GM21723 (cell line): ENCODE results near the gene PKIB.
A peak's percentile ranks its signal among the peaks of the same experiment; 100 is the strongest.

ENCODE experiments used
- ATAC-seq: cut with Tn5 transposase; IDR thresholded peaks from one replicate; pipeline ENCODE4 v1.9.1; 2021; ENCODE audit warnings: mild to moderate bottlenecking, moderate library complexity; ENCODE audit not compliant: unreplicated experiment

The PKIB gene

GRCh38 chr6:122665929-122666328 lies 55.7 kb downstream of the PKIB start:
- no peak for ATAC-seq

DNA sequence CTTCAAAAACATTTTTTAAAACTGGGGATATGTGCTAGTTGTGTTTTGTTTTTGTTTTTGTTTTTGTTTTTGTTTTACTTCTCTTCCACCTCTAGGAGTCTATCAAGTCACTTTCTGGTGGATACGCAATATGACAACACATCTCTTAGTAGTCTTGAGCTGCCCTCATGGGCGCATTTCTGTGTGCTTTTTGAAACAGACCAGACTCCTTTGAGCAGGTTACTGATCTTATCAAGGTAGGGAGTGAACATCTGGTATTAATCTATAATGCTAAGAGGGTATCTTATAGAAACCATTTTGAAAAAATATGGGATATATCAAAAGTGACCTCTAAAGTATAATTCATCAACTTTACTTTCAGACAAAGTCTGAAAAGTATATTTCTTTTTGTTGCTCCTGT lies 56.2 kb downstream of the PKIB start:
- ATAC-seq = no peak

DNA sequence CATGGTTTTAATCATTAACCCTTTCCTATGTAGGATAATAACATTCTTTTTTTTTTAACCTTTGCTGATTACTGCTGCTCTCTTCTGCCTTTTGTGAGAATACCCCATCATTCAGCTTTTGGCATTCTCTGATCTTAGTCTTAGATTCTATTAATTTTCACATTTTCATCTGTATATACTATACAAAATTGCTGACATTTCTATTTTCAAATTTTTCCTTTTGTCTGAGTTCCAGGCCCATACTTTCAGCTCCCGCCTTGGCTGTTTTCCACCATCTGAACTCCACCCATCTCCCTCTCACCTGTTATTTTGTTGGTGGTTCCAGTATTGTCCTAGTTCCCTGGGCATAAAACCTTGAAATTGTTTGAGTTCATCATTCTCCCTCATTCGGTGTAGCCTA lies 59.2 kb downstream of the PKIB start:
- no peak for ATAC-seq

DNA sequence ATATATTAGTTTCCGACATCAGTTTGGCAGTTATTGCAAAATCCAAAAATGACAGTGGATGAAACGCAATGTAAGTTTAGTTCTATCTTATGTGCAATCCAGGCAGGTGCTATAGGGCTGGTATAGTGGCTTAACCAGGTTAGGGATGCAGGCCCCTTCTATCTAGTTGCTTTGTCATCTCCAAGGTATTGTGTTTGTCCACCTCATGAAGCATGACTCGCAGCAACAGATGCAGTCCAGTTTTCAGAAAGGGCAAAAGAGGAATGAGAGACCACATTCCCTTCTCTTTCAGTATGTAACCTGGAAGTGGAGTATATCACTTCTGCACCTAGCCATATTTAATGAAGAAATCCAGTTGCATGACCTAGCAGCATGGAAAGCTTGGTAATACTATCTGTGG lies 59.7 kb downstream of the PKIB start:
- ATAC-seq = no peak

GRCh38 chr6:122671251-122671650 lies 61.0 kb downstream of the PKIB start:
- no peak for ATAC-seq

DNA sequence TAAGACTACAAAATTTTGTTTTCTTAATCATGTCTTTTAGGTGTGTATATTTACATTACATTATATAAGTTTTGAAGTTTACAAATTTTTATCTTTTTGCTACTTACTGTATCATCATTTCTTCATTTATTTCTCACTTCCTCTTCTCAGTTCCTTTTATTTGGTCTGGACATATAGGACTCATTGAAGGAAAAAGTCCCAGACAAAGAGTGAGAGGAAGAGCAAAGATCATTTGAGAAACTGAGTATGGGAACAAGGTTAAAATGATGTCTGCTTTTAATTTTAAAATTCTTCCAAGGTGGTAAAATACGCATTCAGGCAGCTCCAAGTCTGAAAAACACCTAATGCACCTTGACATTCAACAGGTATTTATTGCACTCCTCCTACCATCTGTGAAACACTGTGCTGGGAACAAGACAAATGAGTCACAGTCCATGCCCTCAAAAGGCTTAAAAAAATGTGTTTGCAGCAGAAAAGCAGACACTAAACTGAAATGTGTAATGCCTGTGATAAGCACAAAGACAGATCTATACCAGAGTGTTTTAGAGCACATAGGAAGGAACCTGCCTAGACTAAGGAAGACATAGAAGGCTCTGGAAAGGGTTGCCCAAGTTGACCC lies 63.2 kb downstream of the PKIB start:
- peak; percentile 55 for ATAC-seq

DNA sequence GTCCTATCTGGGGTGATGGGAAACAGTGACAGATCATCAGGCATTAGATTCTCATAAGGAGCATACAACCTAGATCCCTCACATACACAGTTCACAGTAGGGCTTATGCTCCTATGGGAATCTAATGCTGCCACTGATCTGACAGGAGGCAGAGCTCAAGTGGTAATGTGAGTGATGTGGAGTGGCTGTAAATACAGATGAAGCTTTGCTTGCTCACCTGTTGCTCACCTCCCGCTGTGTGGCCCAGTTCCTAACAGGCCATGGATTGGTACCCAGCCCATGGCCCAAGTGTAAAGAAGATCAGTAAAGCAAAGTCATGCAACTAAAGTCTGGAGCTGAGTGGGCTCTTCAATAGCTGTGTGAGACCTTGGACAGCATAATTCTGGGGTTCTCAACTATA lies 65.9 kb downstream of the PKIB start:
- no peak for ATAC-seq

DNA sequence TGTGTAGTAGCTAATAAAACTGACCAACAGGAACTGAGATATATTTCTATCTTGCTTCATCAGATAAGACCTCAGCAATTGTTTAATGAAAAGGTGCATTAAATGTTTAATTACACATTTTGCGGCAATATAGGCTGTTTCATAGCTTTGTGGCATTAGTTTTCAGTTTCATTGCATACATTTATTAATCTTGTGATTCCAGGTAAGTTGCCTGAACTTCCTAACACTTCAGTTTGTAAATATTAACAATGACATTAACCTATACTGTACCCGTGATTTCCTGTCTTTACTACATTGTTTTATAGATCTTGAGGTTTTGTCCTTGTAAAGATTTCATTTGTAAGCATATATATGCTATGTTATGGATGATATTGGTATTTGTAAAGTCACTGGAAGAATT lies 66.5 kb downstream of the PKIB start:
- no peak for ATAC-seq

GRCh38 chr6:122677406-122677805 lies 67.2 kb downstream of the PKIB start:
- no peak for ATAC-seq

DNA sequence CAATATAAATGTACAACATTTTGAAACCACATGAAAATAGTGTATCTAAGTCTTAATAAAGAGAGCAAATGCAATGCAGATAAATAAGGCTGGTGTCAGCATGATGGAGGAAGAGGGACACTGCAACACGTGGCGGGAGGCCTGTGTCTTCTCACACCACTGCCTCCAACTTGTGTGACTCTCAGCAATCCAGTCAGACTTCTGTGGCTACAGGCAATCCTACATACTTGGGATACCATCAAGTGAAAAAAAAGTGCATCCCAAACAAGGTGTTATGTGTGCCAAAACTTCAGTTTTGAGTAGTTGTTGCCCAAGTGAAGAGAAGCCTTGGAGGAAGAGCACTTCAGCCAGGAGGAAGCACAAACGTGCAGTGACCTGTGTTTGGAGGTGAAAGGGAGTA lies 68.6 kb downstream of the PKIB start:
- ATAC-seq = no peak

DNA sequence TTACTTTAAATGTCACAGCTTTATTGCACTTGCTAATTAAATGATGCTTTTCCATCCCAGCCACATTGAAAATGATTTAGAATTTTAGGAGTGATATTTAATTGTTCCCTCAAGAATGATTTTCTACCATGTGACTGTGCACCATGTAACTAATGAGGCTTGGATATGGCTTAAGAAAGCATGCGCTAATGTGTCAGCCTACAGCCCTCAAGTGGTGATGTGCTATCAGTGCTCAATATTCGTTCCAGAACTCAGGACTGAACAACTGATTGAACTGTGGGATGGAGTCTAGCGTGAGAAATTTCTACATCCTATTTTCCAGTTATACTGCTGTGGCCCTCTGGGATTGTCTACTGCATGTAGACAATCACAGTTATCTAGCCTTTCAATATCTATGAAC lies 71.5 kb downstream of the PKIB start:
- ATAC-seq = no peak

- no peak for ATAC-seq
Measured at GRCh38 chr6:122683989-122684651, 73.9 kb downstream of the PKIB start.

DNA sequence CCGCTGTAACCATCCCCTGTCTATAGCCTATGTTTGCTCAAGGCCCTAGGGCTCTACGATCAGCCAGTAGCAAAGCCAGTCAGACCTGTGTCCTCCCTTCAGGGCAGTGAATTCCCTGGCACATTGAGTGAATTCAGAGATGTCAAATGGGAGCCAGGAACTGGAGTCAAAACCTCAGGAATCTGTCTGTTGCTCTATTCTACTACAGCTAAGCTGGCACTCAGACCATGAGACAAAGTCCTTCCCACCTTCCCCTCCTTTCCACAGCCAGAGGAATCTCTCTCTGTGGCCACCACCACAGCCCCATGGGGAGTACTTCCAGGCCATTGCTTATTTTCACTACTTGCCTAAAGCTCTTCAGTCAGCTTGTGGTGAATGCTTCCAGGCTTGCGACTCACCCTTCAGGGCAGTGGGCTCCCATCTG lies 82.0 kb downstream of the PKIB start:
- ATAC-seq = no peak

- ATAC-seq = no peak
Measured at GRCh38 chr6:122692807-122693580, 82.8 kb downstream of the PKIB start.

GRCh38 chr6:122694075-122694474 lies 83.9 kb downstream of the PKIB start:
- no peak for ATAC-seq

DNA sequence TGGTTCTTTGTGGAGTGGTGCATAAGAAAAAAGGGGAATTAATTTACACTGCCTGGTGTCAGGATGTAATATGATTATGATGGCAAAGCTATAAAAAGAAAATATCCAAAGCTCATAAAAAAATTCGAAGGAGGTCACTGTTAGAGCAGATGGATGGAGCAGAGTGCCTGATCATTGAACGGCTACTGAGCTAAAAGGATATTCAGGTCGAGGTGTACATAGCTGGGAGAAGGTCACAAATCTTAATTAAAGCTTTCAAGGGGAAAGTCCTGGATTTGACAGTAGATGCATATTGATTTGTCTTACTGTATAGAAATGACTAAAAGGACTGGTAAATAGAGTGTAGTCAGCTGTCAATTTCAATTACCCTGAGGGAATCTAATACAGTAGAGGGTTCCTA lies 84.4 kb downstream of the PKIB start:
- no peak for ATAC-seq

DNA sequence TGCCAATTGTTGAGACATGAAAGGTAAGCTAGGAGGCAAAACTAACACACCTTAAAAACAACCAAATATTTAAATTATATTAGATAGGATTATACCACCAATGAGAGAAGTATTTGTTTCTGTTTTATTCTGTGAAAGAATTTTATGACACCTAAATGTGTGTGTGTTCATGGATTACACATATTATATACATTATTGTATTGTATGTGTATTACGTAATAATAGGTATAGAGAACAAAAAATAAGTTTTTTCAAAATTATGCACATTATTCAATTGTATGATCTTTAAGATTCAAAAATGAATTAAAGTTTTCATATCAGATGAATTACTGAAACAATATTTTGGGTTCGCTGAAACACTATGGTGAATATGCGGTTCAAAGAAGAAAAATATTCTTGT lies 85.0 kb downstream of the PKIB start:
- ATAC-seq = no peak

DNA sequence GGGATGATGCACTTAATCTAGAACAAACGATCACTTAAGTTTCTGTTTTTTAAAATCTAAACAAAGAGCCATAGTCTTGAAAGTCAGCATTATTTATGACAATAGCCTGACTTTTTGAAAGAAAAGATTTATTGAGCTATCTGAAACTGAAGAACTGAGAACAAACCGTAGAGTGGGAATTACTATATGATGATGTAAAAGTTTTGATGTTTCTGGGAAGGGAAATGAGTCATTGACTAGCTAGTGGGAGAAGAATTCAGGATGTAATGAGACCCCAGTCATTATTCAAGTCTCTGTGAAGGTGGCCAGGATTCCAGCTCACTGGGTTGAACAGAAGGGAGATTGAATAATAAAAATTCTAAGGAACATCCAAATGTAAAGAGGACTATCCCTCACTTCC lies 85.9 kb downstream of the PKIB start:
- ATAC-seq = no peak

- no peak for ATAC-seq
Measured at GRCh38 chr6:122696853-122697252, 86.6 kb downstream of the PKIB start.

DNA sequence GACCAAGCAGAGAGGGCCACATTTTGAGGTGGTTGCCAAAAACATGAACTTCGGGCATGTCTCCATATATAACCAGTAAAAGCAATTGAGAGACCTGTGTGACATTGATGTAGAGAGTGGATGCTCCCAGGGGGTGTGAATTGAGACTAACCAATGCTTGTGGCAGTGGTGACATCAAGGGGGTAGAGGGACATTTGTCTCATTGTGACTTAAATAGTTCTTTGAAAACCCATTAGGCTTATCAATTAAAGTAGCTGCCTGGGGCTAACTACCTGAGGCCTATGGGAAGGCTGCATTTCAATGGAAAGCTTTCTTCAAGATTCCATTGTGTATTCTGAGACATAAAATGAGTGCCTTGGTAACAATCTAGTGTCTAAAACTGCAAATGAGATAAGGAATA lies 87.3 kb downstream of the PKIB start:
- no peak for ATAC-seq

DNA sequence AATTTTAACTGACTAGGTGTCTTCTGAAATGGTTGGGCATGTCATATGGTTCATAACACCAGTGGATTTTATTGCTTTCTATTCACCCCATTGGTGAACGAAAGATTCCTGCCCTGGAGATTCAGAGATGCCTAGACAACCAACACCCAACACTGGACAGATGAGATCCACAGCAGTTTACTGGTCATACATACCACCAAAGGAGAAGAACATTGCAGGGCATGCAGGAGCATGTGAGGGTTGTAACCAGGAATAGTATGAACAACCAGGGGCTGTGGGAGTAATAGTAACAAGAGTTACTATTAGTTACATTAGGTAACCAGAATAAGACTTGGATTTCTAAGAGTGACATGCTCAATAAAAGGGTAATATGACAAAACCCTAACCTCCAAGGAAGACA lies 91.5 kb downstream of the PKIB start:
- ATAC-seq = no peak

DNA sequence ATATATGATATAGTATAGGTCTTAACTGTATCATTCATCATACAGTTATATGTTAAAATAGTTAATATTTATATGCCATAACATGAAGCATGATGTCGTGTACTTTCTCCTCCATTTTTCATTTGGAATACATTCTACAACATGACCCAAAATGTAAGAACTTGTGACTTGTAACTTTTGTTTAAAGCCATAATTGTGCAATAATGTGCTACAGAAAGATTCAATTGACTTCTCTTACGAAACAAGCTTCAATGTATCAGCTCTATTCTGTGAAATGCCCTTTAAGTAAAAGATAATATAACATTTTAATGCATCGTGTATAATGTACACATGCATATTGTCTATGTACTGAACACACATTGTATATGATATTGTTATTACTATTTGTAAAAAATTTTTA lies 92.6 kb downstream of the PKIB start:
- ATAC-seq = no peak
